Gastrocnemius medialis (tissue), 4 donors: Measurements from ENCODE around the gene LY6G6C.

ENCODE experiments used
- POLR2A ChIP-seq, 2 donors: fragments of 450-650 bp; IDR thresholded peaks; one replicate each; pipeline ENCODE4 v1.6.1; 2017; ENCODE audit warnings: antibody characterized with exemption in 2 of 2, mild to moderate bottlenecking in 2 of 2, moderate library complexity in 2 of 2
- TF ChIP-seq, protein P1 (sequence below), 5 experiments: fragments of 450-650 bp in 3 of 5; fragments of 200-600 bp in 2 of 5; sonication (generic) in 2 of 5; IDR thresholded peaks in 4 of 5; conservative IDR thresholded peaks in 1 of 5; 1 replicate in 4 of 5; 2 replicates in 1 of 5; pipeline ENCODE4 v1.5.1; 2016 to 2019; ENCODE audit warnings: antibody characterized with exemption in 5 of 5, mild to moderate bottlenecking in 3 of 5, moderate library complexity in 3 of 5

DNA sequence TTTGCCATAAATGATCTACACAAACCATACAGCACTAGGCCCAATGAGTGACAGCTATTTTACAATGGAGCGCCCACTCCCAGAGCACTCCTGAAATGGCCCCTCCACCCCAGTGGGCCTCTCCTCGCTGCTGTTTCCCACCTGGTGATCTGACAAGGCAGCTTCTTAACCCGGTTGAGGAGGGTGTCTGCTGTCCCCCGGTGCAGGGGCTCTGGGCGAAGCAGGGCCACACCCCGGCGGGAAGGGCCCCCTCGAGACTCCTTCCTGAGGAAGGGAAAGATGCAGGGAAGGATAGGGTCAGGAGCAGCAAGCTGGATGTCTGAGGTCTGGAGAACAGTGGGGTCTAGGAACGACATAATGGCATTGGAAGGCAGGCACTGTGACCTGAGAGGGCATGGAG, 28.7 kb downstream of the LY6G6C start:
- TF ChIP-seq, protein P1, sequence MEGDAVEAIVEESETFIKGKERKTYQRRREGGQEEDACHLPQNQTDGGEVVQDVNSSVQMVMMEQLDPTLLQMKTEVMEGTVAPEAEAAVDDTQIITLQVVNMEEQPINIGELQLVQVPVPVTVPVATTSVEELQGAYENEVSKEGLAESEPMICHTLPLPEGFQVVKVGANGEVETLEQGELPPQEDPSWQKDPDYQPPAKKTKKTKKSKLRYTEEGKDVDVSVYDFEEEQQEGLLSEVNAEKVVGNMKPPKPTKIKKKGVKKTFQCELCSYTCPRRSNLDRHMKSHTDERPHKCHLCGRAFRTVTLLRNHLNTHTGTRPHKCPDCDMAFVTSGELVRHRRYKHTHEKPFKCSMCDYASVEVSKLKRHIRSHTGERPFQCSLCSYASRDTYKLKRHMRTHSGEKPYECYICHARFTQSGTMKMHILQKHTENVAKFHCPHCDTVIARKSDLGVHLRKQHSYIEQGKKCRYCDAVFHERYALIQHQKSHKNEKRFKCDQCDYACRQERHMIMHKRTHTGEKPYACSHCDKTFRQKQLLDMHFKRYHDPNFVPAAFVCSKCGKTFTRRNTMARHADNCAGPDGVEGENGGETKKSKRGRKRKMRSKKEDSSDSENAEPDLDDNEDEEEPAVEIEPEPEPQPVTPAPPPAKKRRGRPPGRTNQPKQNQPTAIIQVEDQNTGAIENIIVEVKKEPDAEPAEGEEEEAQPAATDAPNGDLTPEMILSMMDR (IDR thresholded peaks at IDR 0.05 in 4 of 5, conservative IDR thresholded peaks at IDR 0.05 in 1 of 5) = no peak
- no peak for TF ChIP-seq POLR2A (IDR thresholded peaks at IDR 0.05)
